GM18505 (cell line): ENCODE data around the gene BCL2.

ENCODE experiments used
- ATAC-seq: cut with Tn5 transposase; IDR thresholded peaks from one replicate; pipeline ENCODE4 v1.9.1; 2021; ENCODE audit not compliant: unreplicated experiment
- POLR2A ChIP-seq: IDR thresholded peaks from 4 replicates; pipeline ENCODE4 v1.6.1; 2011; ENCODE audit warnings: borderline replicate concordance; ENCODE audit not compliant: insufficient read depth, insufficient read length; ENCODE audit errors: extremely low read depth

Gene BCL2

GRCh38 chr18:63113899-63114565 is 205.5 kb downstream of the BCL2 start:
- no peak for TF ChIP-seq POLR2A
- ATAC-seq: no peak

- ATAC-seq: no peak
- no peak for TF ChIP-seq POLR2A
These were observed 206.9 kb downstream of the BCL2 start for GRCh38 chr18:63112706-63113105.

GRCh38 chr18:63111671-63112402 is 207.7 kb downstream of the BCL2 start:
- ATAC-seq: no peak

GRCh38 chr18:63109802-63110201 is 209.8 kb downstream of the BCL2 start:
- no peak for ATAC-seq
- no peak for TF ChIP-seq POLR2A

More at GRCh38 chr18:63111671-63112402, 207.7 kb downstream of the BCL2 start:
- TF ChIP-seq POLR2A: no peak

GRCh38 chr18:63109022-63109421 is 210.5 kb downstream of the BCL2 start:
- TF ChIP-seq POLR2A: no peak
- ATAC-seq: no peak

GRCh38 chr18:63107931-63108330 is 211.6 kb downstream of the BCL2 start:
- no peak for ATAC-seq
- TF ChIP-seq POLR2A: no peak

GRCh38 chr18:63107171-63107845 is 212.3 kb downstream of the BCL2 start:
- ATAC-seq: no peak
- TF ChIP-seq POLR2A: no peak

- TF ChIP-seq POLR2A: no peak
- peak; percentile 30 for ATAC-seq
These were observed 212.8 kb downstream of the BCL2 start for GRCh38 chr18:63106727-63107126.

- ATAC-seq: peak; percentile 70
- TF ChIP-seq POLR2A: no peak
These were observed 213.8 kb downstream of the BCL2 start for GRCh38 chr18:63105636-63106316.

GRCh38 chr18:63104868-63105267 is 214.7 kb downstream of the BCL2 start:
- no peak for TF ChIP-seq POLR2A
- ATAC-seq: no peak

GRCh38 chr18:63102941-63103744 is 216.4 kb downstream of the BCL2 start:
- TF ChIP-seq POLR2A: no peak
- ATAC-seq: no peak

GRCh38 chr18:63100630-63101055 is 218.9 kb downstream of the BCL2 start:
- no peak for ATAC-seq
- TF ChIP-seq POLR2A: no peak
